ENCODE results near the gene CHRM4.

- TF ChIP-seq EZH2 (IDR thresholded peaks at IDR 0.05) (no peak), POLR2AphosphoS5 (IDR thresholded peaks at IDR 0.05; ENCODE audit: borderline replicate concordance, low read depth, low read length) (no peak), FOXP2 (optimal IDR thresholded peaks at IDR 0.05; ENCODE audit: control extremely low read depth, extremely low read length, insufficient read depth) (no peak)
These were observed at the start of gene CHRM4 for GRCh38 chr11:46391578-46392420.

Data from SK-N-MC (cell line).